Spleen (tissue), 11 donors: ENCODE results near the gene ZBED2. TPM values are rescaled to one million over a fixed set of nuclear protein-coding genes. Genes with fewer than 3 reads are reported as not detected.
A peak's percentile ranks its signal among the peaks of the same experiment; 100 is the strongest.
"Not testable (repeated sequence)": the region's sequence is repeated elsewhere in the genome, so short reads cannot be mapped to it uniquely, and the experiment has no call there.

Experiments
- DNase-seq: peaks from one replicate; pipeline ENCODE4 v3.0.0-alpha.2; 2020
- H3K27ac ChIP-seq, 8 donors: fragments of 200-600 bp; sonication (generic) in 7 of 8; 1 replicate in 4 of 8; 2 replicates in 4 of 8; pipeline versions ENCODE4 v1.5.0 to v1.8.0; 2016 to 2021; ENCODE audit warnings: inconsistent platforms in 4 of 8, mild to moderate bottlenecking in 4 of 8, moderate library complexity in 1 of 8
- H3K27me3 ChIP-seq, 7 donors: fragments of 200-600 bp; sonication (generic) in 6 of 7; replicated peaks in 1 of 7; 1 replicate in 4 of 7; 2 replicates in 3 of 7; pipeline versions ENCODE4 v1.5.0 to v1.8.0; 2016 to 2021; ENCODE audit warnings: inconsistent platforms in 3 of 7, mild to moderate bottlenecking in 1 of 7
- H3K36me3 ChIP-seq, 6 donors: fragments of 200-600 bp; sonication (generic) in 5 of 6; 1 replicate in 4 of 6; 2 replicates in 2 of 6; pipeline versions ENCODE4 v1.5.0 to v1.8.0; 2016 to 2021; ENCODE audit warnings: inconsistent platforms in 2 of 6
- H3K4me1 ChIP-seq, 6 donors: fragments of 200-600 bp; sonication (generic) in 5 of 6; 1 replicate in 3 of 6; 2 replicates in 3 of 6; pipeline versions ENCODE4 v1.5.0 to v1.8.0; 2016 to 2021; ENCODE audit warnings: inconsistent platforms in 3 of 6
- H3K4me3 ChIP-seq, 8 donors: fragments of 200-600 bp; sonication (generic) in 7 of 8; 1 replicate in 4 of 8; 2 replicates in 4 of 8; pipeline versions ENCODE4 v1.5.0 to v1.8.0; 2016 to 2021; ENCODE audit warnings: inconsistent platforms in 4 of 8, mild to moderate bottlenecking in 4 of 8, moderate library complexity in 2 of 8
- H3K9me3 ChIP-seq, 8 donors: fragments of 200-600 bp; sonication (generic) in 7 of 8; 1 replicate in 4 of 8; 2 replicates in 4 of 8; pipeline versions ENCODE4 v1.5.0 to v1.8.0; 2016 to 2021; ENCODE audit warnings: inconsistent platforms in 4 of 8
- CTCF ChIP-seq, 11 experiments: fragments of 200-600 bp in 7 of 11; fragments of 450-650 bp in 4 of 11; sonication (generic) in 4 of 11; IDR thresholded peaks in 8 of 11; conservative IDR thresholded peaks in 3 of 11; 1 replicate in 7 of 11; 2 replicates in 4 of 11; pipeline versions ENCODE4 v1.4.0 to v1.8.0; 2016 to 2021; ENCODE audit warnings: antibody characterized with exemption in 11 of 11, inconsistent platforms in 4 of 11, mild to moderate bottlenecking in 1 of 11
- POLR2A ChIP-seq, 3 donors: fragments of 450-650 bp; IDR thresholded peaks; one replicate each; pipeline ENCODE4 v1.5.1; 2017; ENCODE audit warnings: antibody characterized with exemption in 3 of 3, mild to moderate bottlenecking in 1 of 3
- POLR2AphosphoS5 ChIP-seq, 3 donors: sonication (generic); formaldehyde crosslinking; IDR thresholded peaks; one replicate each; pipeline ENCODE4 v1.5.1; 2017; ENCODE audit warnings: antibody characterized with exemption in 3 of 3
- WGBS, 5 donors: extraction: QIAGEN DNeasy Blood & Tissue Kit in 3 of 5; methylation state at CpG; one replicate each; pipeline versions ENCODE4 v1.1.5 to v1.1.7; 2013 to 2018; 5-methylcytosine and 5-hydroxymethylcytosine counted together
- intact Hi-C: fragments of 100-400 bp; cut with DNase I; formaldehyde crosslinking; loops from one replicate; pipeline ENCODE4 v1.15.0; 2023; ENCODE audit warnings: low total_unique reads
- polyA plus RNA-seq, 3 donors: library from polyadenylated mRNA; stranded (reverse); fragments of 200-250 nt; gene quantifications; one replicate each; pipeline ENCODE4 v1.2.1, GENCODE V29; 2013
- total RNA-seq, 7 donors: library from RNA; depleted of rRNA in 3 of 7; stranded (reverse); fragments of >200 nt in 3 of 7; fragmentation: NEBNext Ultra II Directional in 4 of 7; extraction: Animal tissue kit (Norgen Biotek cat#: 25700) in 4 of 7; gene quantifications; one replicate each; pipeline versions ENCODE4 v1.1.0 to v1.2.1, GENCODE V29; 2016 to 2021
- donor health status: healthy with polysubstance abuse.
- donor health status: DM: no; HTN: no; CAD: no; lungs with moderate emphysema.
- donor health status: DM: no; HTN: no; CAD: no.
- donor health status: Bipolar disorder and iron deficiency.
- donor health status: healthy.
- donor health status: DM: no; HTN: no; CAD: no.
- donor health status: DM: yes; HTN: yes; CAD: no.

ZBED2 gene
- total and polyA plus RNA-seq, 10 donors = 0.20 to 0.80 (median 0.29) TPM; not detected in 6

GRCh38 chr3:111568911-111569310, 26.2 kb downstream of the ZBED2 start:
- TF ChIP-seq POLR2AphosphoS5 (IDR thresholded peaks at IDR 0.05) (no peak), POLR2A (IDR thresholded peaks at IDR 0.05) (no peak), CTCF (IDR thresholded peaks at IDR 0.05 in 8 of 11, conservative IDR thresholded peaks at IDR 0.05 in 3 of 11) (no peak)
- Histone ChIP-seq H3K27me3 (no peaks in the 10 kb centered on the region), H3K36me3 (peaks cover 0 to 3% (median 0%) of the 10 kb centered on the region in 6 donors), H3K27ac (no peak overlapping the region), H3K4me1 (peaks cover 0 to 10% (median 0%) of the 10 kb centered on the region in 6 donors), H3K9me3 (no peaks in the 10 kb centered on the region), H3K4me3 (no peak overlapping the region)
- no peak for DNase-seq
- intact Hi-C loops = no loop called here

- no peak for DNase-seq
- no peak for TF ChIP-seq POLR2AphosphoS5 (IDR thresholded peaks at IDR 0.05)
- TF ChIP-seq CTCF (IDR thresholded peaks at IDR 0.05 in 8 of 11, conservative IDR thresholded peaks at IDR 0.05 in 3 of 11) = no peak
- no peak for TF ChIP-seq POLR2A (IDR thresholded peaks at IDR 0.05)
- Histone ChIP-seq H3K9me3 (no peaks in the 10 kb centered on the region), H3K4me3 (no peak overlapping the region), H3K27ac (no peak overlapping the region), H3K36me3 (peaks cover 0 to 3% (median 0%) of the 10 kb centered on the region in 6 donors), H3K4me1 (peaks cover 0 to 10% (median 0%) of the 10 kb centered on the region in 6 donors), H3K27me3 (no peaks in the 10 kb centered on the region)
- intact Hi-C loops = no loop called here
- 85 to 97% (median 90%) methylated on average over 2 of the region's 2 CpGs for WGBS, 5 donors
Measured at GRCh38 chr3:111568355-111568754, 26.8 kb downstream of the ZBED2 start.

GRCh38 chr3:111566844-111567243, 28.3 kb downstream of the ZBED2 start:
- DNase-seq = no peak
- WGBS, 5 donors = 51 to 84% (median 67%) methylated on average over 2 of the region's 2 CpGs
- Histone ChIP-seq H3K9me3 (no peaks in the 10 kb centered on the region), H3K36me3 (peaks cover 0 to 3% (median 0%) of the 10 kb centered on the region in 6 donors), H3K27ac (no peak overlapping the region), H3K27me3 (no peaks in the 10 kb centered on the region), H3K4me3 (no peak overlapping the region), H3K4me1 (peaks cover 0 to 7% (median 0%) of the 10 kb centered on the region in 6 donors)
- TF ChIP-seq CTCF (IDR thresholded peaks at IDR 0.05 in 8 of 11, conservative IDR thresholded peaks at IDR 0.05 in 3 of 11) = no peak
- TF ChIP-seq POLR2AphosphoS5 (IDR thresholded peaks at IDR 0.05) = no peak
- no peak for TF ChIP-seq POLR2A (IDR thresholded peaks at IDR 0.05)
- intact Hi-C loops = no loop called here

- H3K9me3 ChIP-seq, intact Hi-C loops, DNase-seq, H3K36me3 ChIP-seq, H3K4me1 ChIP-seq, H3K27me3 ChIP-seq, H3K4me3 ChIP-seq, H3K27ac ChIP-seq: not testable (repeated sequence)
- 92 to 95% (median 93%) methylated on average over 15 to 25 of the region's 25 CpGs for WGBS, 5 donors
Measured at GRCh38 chr3:111561902-111562301, 33.2 kb downstream of the ZBED2 start.

- H3K27me3 ChIP-seq = no peaks in the 10 kb centered on the region
- peak overlapping the region; percentile 1 to 90 (median 60) for H3K27ac ChIP-seq
- H3K4me1 ChIP-seq = peaks cover 15 to 85% (median 34%) of the 10 kb centered on the region in 6 donors
- no peaks in the 10 kb centered on the region for H3K9me3 ChIP-seq
- no peak for TF ChIP-seq POLR2A (IDR thresholded peaks at IDR 0.05)
- DNase-seq = no peak
- peak overlapping the region in 2 of 8 donors; percentile 1 to 47 for H3K4me3 ChIP-seq
- no peaks in the 10 kb centered on the region for H3K36me3 ChIP-seq
- intact Hi-C loops = no loop called here
Measured at GRCh38 chr3:111548756-111549155, 46.4 kb downstream of the ZBED2 start.
